HG03354 (cell line): ENCODE data around the gene MYT1.

ENCODE experiments used
- ATAC-seq: cut with Tn5 transposase; IDR thresholded peaks from one replicate; pipeline ENCODE4 v1.9.1; 2021; ENCODE audit warnings: mild to moderate bottlenecking; ENCODE audit not compliant: unreplicated experiment, poor library complexity, severe bottlenecking

MYT1 gene

GRCh38 chr20:64152906-64153305 is 11.3 kb upstream of the MYT1 start:
- no peak for ATAC-seq

- no peak for ATAC-seq
These were observed 10.8 kb upstream of the MYT1 start for GRCh38 chr20:64153410-64153809.

- no peak for ATAC-seq
These were observed 10.2 kb upstream of the MYT1 start for GRCh38 chr20:64153861-64154589.

- ATAC-seq: no peak
These were observed 9.5 kb upstream of the MYT1 start for GRCh38 chr20:64154590-64155257.

- no peak for ATAC-seq
These were observed 8.8 kb upstream of the MYT1 start for GRCh38 chr20:64155258-64156135.

- ATAC-seq: no peak
These were observed 7.9 kb upstream of the MYT1 start for GRCh38 chr20:64156136-64156885.

- ATAC-seq: no peak
These were observed 7.1 kb upstream of the MYT1 start for GRCh38 chr20:64156886-64157875.

- ATAC-seq: no peak
These were observed 6.4 kb upstream of the MYT1 start for GRCh38 chr20:64157878-64158277.

GRCh38 chr20:64158346-64159285 is 5.6 kb upstream of the MYT1 start:
- no peak for ATAC-seq

GRCh38 chr20:64159286-64159680 is 5.0 kb upstream of the MYT1 start:
- ATAC-seq: no peak

GRCh38 chr20:64159711-64160110 is 4.5 kb upstream of the MYT1 start:
- ATAC-seq: no peak

- ATAC-seq: no peak
These were observed 4.1 kb upstream of the MYT1 start for GRCh38 chr20:64160118-64160517.

GRCh38 chr20:64160526-64161355 is 3.5 kb upstream of the MYT1 start:
- no peak for ATAC-seq

GRCh38 chr20:64161356-64162238 is 2.7 kb upstream of the MYT1 start:
- ATAC-seq: no peak

- no peak for ATAC-seq
These were observed 1.9 kb upstream of the MYT1 start for GRCh38 chr20:64162239-64162910.

- no peak for ATAC-seq
These were observed 503 bp upstream of the MYT1 start for GRCh38 chr20:64163776-64164122.
